ENCODE results near the gene ZMYM2. TPM values are rescaled to one million over a fixed set of nuclear protein-coding genes. Genes with fewer than 3 reads are reported as not detected.

The ZMYM2 gene
- total and polyA plus RNA-seq, 2 donors (not counting 3 experiments of a cell fraction or from before 2014, with no cell fraction given): 14.7 to 75.3 TPM

- intact Hi-C loops (cut with micrococcal nuclease) (no loop called here), dilution Hi-C loops (cut with MboI; ENCODE audit: extremely low pct_ligation_motif_present, low sequenced_read_pairs) (no loop called here)
- TF ChIP-seq EZH2 (IDR thresholded peaks at IDR 0.05; ENCODE audit: borderline replicate concordance, low read depth, low read length, severe bottlenecking): no peak
- TF ChIP-seq GATA2 (IDR thresholded peaks at IDR 0.05; ENCODE audit: insufficient read depth, insufficient read length, low read depth, low read length): no peak
- no peak for TF ChIP-seq CTCF (IDR thresholded peaks at IDR 0.05; ENCODE audit: extremely low read depth in 1 of 2, insufficient read depth in 1 of 2, low read depth in 1 of 2, low read length in 2 of 2)
- TF ChIP-seq FOS (IDR thresholded peaks at IDR 0.05; ENCODE audit: borderline replicate concordance, insufficient read depth, low read length): no peak
- no peak for TF ChIP-seq POLR2A (IDR thresholded peaks at IDR 0.05; ENCODE audit: low read depth, low read length)
- TF ChIP-seq MYC (IDR thresholded peaks at IDR 0.05; ENCODE audit: low read depth, low read length): no peak
- Histone ChIP-seq H3K9ac (replicated peaks; ENCODE audit: extremely low read depth, insufficient read depth, low read length) (no peak overlapping the region), H3K9me1 (replicated peaks; ENCODE audit: control insufficient read depth, extremely low read depth, insufficient read depth, low read length) (no peaks in the 10 kb centered on the region), H3K27me3 (ENCODE audit: control insufficient read depth in 2 of 2, insufficient read depth in 2 of 2, low read length in 2 of 2) (no peaks in the 10 kb centered on the region), H2AFZ (ENCODE audit: low read depth, low read length) (no peak overlapping the region), H3K9me3 (replicated peaks; ENCODE audit: control insufficient read depth, insufficient read depth, low read length) (no peaks in the 10 kb centered on the region), H3K27ac (ENCODE audit: insufficient read depth, low read depth, low read length) (no peak overlapping the region), H3K4me2 (ENCODE audit: insufficient read depth, low read length) (no peak overlapping the region), H3K36me3 (ENCODE audit: control insufficient read depth in 2 of 2, extremely low read depth in 1 of 2, insufficient read depth in 2 of 2, low read length in 2 of 2) (peaks cover 6% of the 10 kb centered on the region in 2 experiments), H4K20me1 (replicated peaks; ENCODE audit: control insufficient read depth, extremely low read depth, insufficient read depth, low read length) (peaks cover 5% of the 10 kb centered on the region), H3K4me3 (replicated peaks in 1 of 3; ENCODE audit: insufficient read depth in 1 of 3, low read depth in 1 of 3, low read length in 3 of 3) (no peak overlapping the region), H3K4me1 (ENCODE audit: control insufficient read depth, extremely low read depth, insufficient read depth, low read length) (no peaks in the 10 kb centered on the region), H3K79me2 (ENCODE audit: control insufficient read depth, insufficient read depth, low read length) (peaks cover 52% of the 10 kb centered on the region)
- no peak for FAIRE-seq
- POLR2A ChIA-PET: no interaction called here
- no TSS peak for BruUV-seq (replicated peaks)
- no peak for DNase-seq (ENCODE audit: low read depth, low spot score)
- CTCF ChIA-PET: no interaction called here
Measured at GRCh38 chr13:19993024-19993423, 34.5 kb downstream of the ZMYM2 start.

GRCh38 chr13:19998960-19999359 is 40.4 kb downstream of the ZMYM2 start:
- H3K9ac ChIP-seq (replicated peaks; ENCODE audit: extremely low read depth, insufficient read depth, low read length): no peak overlapping the region
- intact Hi-C loops (cut with micrococcal nuclease): no loop called here
- H3K4me2 ChIP-seq (ENCODE audit: insufficient read depth, low read length): no peak overlapping the region
- BruUV-seq (replicated peaks): no TSS peak
- H3K36me3 ChIP-seq (ENCODE audit: control insufficient read depth in 2 of 2, extremely low read depth in 1 of 2, insufficient read depth in 2 of 2, low read length in 2 of 2): peaks cover 4% of the 10 kb centered on the region in 2 experiments
- TF ChIP-seq, protein P1, sequence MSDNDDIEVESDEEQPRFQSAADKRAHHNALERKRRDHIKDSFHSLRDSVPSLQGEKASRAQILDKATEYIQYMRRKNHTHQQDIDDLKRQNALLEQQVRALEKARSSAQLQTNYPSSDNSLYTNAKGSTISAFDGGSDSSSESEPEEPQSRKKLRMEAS (IDR thresholded peaks at IDR 0.05; ENCODE audit: insufficient read depth, insufficient read length): no peak
- TF ChIP-seq FOS (IDR thresholded peaks at IDR 0.05; ENCODE audit: borderline replicate concordance, insufficient read depth, low read length) (no peak), JUN (IDR thresholded peaks at IDR 0.05; ENCODE audit: borderline replicate concordance, insufficient read depth, insufficient read length, low read depth) (no peak), CTCF (IDR thresholded peaks at IDR 0.05; ENCODE audit: extremely low read depth in 1 of 2, insufficient read depth in 1 of 2, low read depth in 1 of 2, low read length in 2 of 2) (no peak), POLR2AphosphoS5 (IDR thresholded peaks at IDR 0.05; ENCODE audit: insufficient read depth, low read depth, low read length) (no peak), POLR2A (IDR thresholded peaks at IDR 0.05; ENCODE audit: low read depth, low read length) (no peak), GATA2 (IDR thresholded peaks at IDR 0.05; ENCODE audit: insufficient read depth, insufficient read length, low read depth, low read length) (no peak), EZH2 (IDR thresholded peaks at IDR 0.05; ENCODE audit: borderline replicate concordance, low read depth, low read length, severe bottlenecking) (no peak), MYC (IDR thresholded peaks at IDR 0.05; ENCODE audit: low read depth, low read length) (no peak)
- no peak overlapping the region for H3K27ac ChIP-seq (ENCODE audit: insufficient read depth, low read depth, low read length)
- FAIRE-seq (no peak), DNase-seq (ENCODE audit: low read depth, low spot score) (no peak)
- POLR2A ChIA-PET: no interaction called here
- peaks cover 49% of the 10 kb centered on the region for H3K79me2 ChIP-seq (ENCODE audit: control insufficient read depth, insufficient read depth, low read length)
- no peaks in the 10 kb centered on the region for H3K4me1 ChIP-seq (ENCODE audit: control insufficient read depth, extremely low read depth, insufficient read depth, low read length)
- H3K9me1 ChIP-seq (replicated peaks; ENCODE audit: control insufficient read depth, extremely low read depth, insufficient read depth, low read length): no peaks in the 10 kb centered on the region
- no peak overlapping the region for H2AFZ ChIP-seq (ENCODE audit: low read depth, low read length)
- peaks cover 6% of the 10 kb centered on the region for H4K20me1 ChIP-seq (replicated peaks; ENCODE audit: control insufficient read depth, extremely low read depth, insufficient read depth, low read length)
- dilution Hi-C loops (cut with MboI; ENCODE audit: extremely low pct_ligation_motif_present, low sequenced_read_pairs): no loop called here
- CTCF ChIA-PET: no interaction called here
- H3K27me3 ChIP-seq (ENCODE audit: control insufficient read depth in 2 of 2, insufficient read depth in 2 of 2, low read length in 2 of 2): no peaks in the 10 kb centered on the region
- H3K4me3 ChIP-seq (replicated peaks in 1 of 3; ENCODE audit: insufficient read depth in 1 of 3, low read depth in 1 of 3, low read length in 3 of 3): no peak overlapping the region
- no peaks in the 10 kb centered on the region for H3K9me3 ChIP-seq (replicated peaks; ENCODE audit: control insufficient read depth, insufficient read depth, low read length)
